HepG2 (cell line): ENCODE data around the gene NELFB. TPM values are rescaled to one million over a fixed set of nuclear protein-coding genes. Genes with fewer than 3 reads are reported as not detected.

Experiments used
- AKAP8 ChIP-seq: sonication (generic); formaldehyde crosslinking; IDR thresholded peaks from 2 replicates; pipeline ENCODE4 v1.5.1; 2020; ENCODE audit warnings: mild to moderate bottlenecking, missing genetic modification reagents
- BHLHE40 ChIP-seq: IDR thresholded peaks from 2 replicates; pipeline ENCODE4 v1.6.1; 2011; ENCODE audit warnings: low read length, improper control_type of control experiment
- CHCHD3 ChIP-seq: sonication (generic); formaldehyde crosslinking; IDR thresholded peaks from 2 replicates; pipeline ENCODE4 v1.8.0; 2022; ENCODE audit warnings: mild to moderate bottlenecking, missing genetic modification reagents, moderate library complexity
- CREB3 ChIP-seq: sonication (generic); formaldehyde crosslinking; IDR thresholded peaks from 2 replicates; pipeline ENCODE4 v1.5.0; 2020; ENCODE audit warnings: missing genetic modification reagents
- EEA1 ChIP-seq: sonication (generic); formaldehyde crosslinking; IDR thresholded peaks from 2 replicates; pipeline ENCODE4 v1.5.1; 2020; ENCODE audit warnings: mild to moderate bottlenecking, missing genetic modification reagents, borderline replicate concordance
- FOXM1 ChIP-seq: sonication (generic); formaldehyde crosslinking; IDR thresholded peaks from 2 replicates; pipeline ENCODE4 v1.5.0; 2020; ENCODE audit warnings: missing genetic modification reagents
- HNRNPL ChIP-seq: fragments of 200-400 bp; formaldehyde crosslinking; IDR thresholded peaks from 2 replicates; pipeline ENCODE4 v1.6.1; 2017; ENCODE audit warnings: mild to moderate bottlenecking, low read depth, low read length
- KAT8 ChIP-seq: IDR thresholded peaks from 2 replicates; pipeline ENCODE4 v1.6.1; 2016; ENCODE audit warnings: missing genetic modification reagents, missing compliant biosample characterization
- KMT2A ChIP-seq: sonication (generic); formaldehyde crosslinking; IDR thresholded peaks from 2 replicates; pipeline ENCODE4 v1.4.0; 2020; ENCODE audit warnings: missing genetic modification reagents
- LBX2 ChIP-seq: sonication (generic); formaldehyde crosslinking; IDR thresholded peaks from 2 replicates; pipeline ENCODE4 v1.5.0; 2020; ENCODE audit warnings: missing genetic modification reagents, mild to moderate bottlenecking, borderline replicate concordance
- PATZ1 ChIP-seq: sonication (generic); formaldehyde crosslinking; IDR thresholded peaks from 2 replicates; pipeline ENCODE4 v1.4.0; 2020; ENCODE audit warnings: missing genetic modification reagents
- PAWR ChIP-seq: sonication (generic); formaldehyde crosslinking; IDR thresholded peaks from 2 replicates; pipeline ENCODE4 v1.4.0; 2020; ENCODE audit warnings: missing genetic modification reagents, mild to moderate bottlenecking, borderline replicate concordance
- PCBP1 ChIP-seq: fragments of 200-400 bp; formaldehyde crosslinking; IDR thresholded peaks from 2 replicates; pipeline ENCODE4 v1.6.1; 2017; ENCODE audit warnings: mild to moderate bottlenecking, low read depth, low read length, borderline replicate concordance
- RBAK ChIP-seq: sonication (generic); formaldehyde crosslinking; IDR thresholded peaks from 2 replicates; pipeline ENCODE4 v1.5.1; 2020; ENCODE audit warnings: mild to moderate bottlenecking, missing genetic modification reagents
- RNF219 ChIP-seq: sonication (generic); formaldehyde crosslinking; IDR thresholded peaks from 2 replicates; pipeline ENCODE4 v1.5.0; 2020; ENCODE audit warnings: mild to moderate bottlenecking, missing genetic modification reagents
- SRSF9 ChIP-seq: fragments of 200-400 bp; formaldehyde crosslinking; IDR thresholded peaks from 2 replicates; pipeline ENCODE4 v1.6.1; 2018; ENCODE audit warnings: borderline replicate concordance, mild to moderate bottlenecking, low read depth, low read length; ENCODE audit not compliant: insufficient read depth, poor library complexity, severe bottlenecking
- ZFAT ChIP-seq: sonication (generic); formaldehyde crosslinking; conservative IDR thresholded peaks from 2 replicates; pipeline ENCODE4 v1.8.1; 2023; ENCODE audit warnings: missing genetic modification reagents, inconsistent platforms
- ZNF10 ChIP-seq: sonication (generic); formaldehyde crosslinking; IDR thresholded peaks from 2 replicates; pipeline ENCODE4 v1.4.0; 2020; ENCODE audit warnings: mild to moderate bottlenecking, low read depth, missing genetic modification reagents, borderline replicate concordance
- ZSCAN31 ChIP-seq: sonication (generic); formaldehyde crosslinking; IDR thresholded peaks from 2 replicates; pipeline ENCODE4 v1.5.0; 2020; ENCODE audit warnings: low read depth, mild to moderate bottlenecking, missing genetic modification reagents
- ZSCAN9 ChIP-seq: IDR thresholded peaks from 2 replicates; pipeline ENCODE4 v1.6.1; 2016; ENCODE audit warnings: borderline replicate concordance
- polyA plus RNA-seq, 8 experiments: library from polyadenylated mRNA; depleted of rRNA in 3 of 8; stranded (reverse) in 7 of 8; unstranded in 1 of 8; fragments of >200 nt; fragmentation: Illumina TruSeq in 4 of 8; extraction: Trizol in 4 of 8; gene quantifications; 2 replicates each; pipeline versions ENCODE4 v1.2.1 to v1.2.3, GENCODE V29; 2011 to 2016; ENCODE audit warnings: low read depth in 4 of 8, missing spikeins in 1 of 8, mixed read lengths in 1 of 8; ENCODE audit not compliant: insufficient read depth in 1 of 8
- total RNA-seq, 5 experiments: library from RNA; depleted of rRNA; stranded (reverse); fragments of >200 nt; fragmentation: Illumina TruSeq; extraction: Trizol; gene quantifications; 2 replicates each; pipeline ENCODE4 v1.2.3, GENCODE V29; 2016; ENCODE audit warnings: low read depth in 1 of 5

Gene NELFB
- total and polyA plus RNA-seq, 2 of the 13 experiments (the other 11 are each of a cell fraction or from before 2014, with no cell fraction given), result 26.5 to 45.8 TPM

GRCh38 chr9:137254624-137255447 lies at the start of gene NELFB (continued):
- TF ChIP-seq FOXM1 (no peak), RNF219 (CRISPR knock-in tag) (no peak), PATZ1 (CRISPR knock-in tag) (0 out of 2 replicates have a peak, but pooled peaks have one; percentile 58), EEA1 (no peak), KMT2A (no peak), ZNF10 (CRISPR knock-in tag) (no peak), RBAK (CRISPR knock-in tag) (no peak), ZFAT (no peak), ZSCAN31 (CRISPR knock-in tag) (no peak), HNRNPL (no peak), ZSCAN9 (CRISPR knock-in tag) (no peak; the same call in 1 of the 2 replicates), AKAP8 (CRISPR knock-in tag) (no peak; the same call in 1 of the 2 replicates), BHLHE40 (no peak), CREB3 (CRISPR knock-in tag) (no peak), KAT8 (CRISPR knock-in tag) (peak; percentile 42; the same call in 1 of the 2 replicates), CHCHD3 (peak; percentile 40; the same call in 1 of the 2 replicates), PAWR (CRISPR knock-in tag) (no peak), PCBP1 (no peak), LBX2 (no peak), SRSF9 (no peak)
